Loucy (cell line): Measurements from ENCODE around the gene APRT.

ENCODE experiments used
- H2AFZ ChIP-seq: fragments of 200-600 bp; sonication (generic); 2 replicates; pipeline ENCODE4 v1.6.0; 2016; ENCODE audit warnings: antibody characterized with exemption, mild to moderate bottlenecking, low read length, moderate library complexity
- H3F3A ChIP-seq: fragments of 200-600 bp; 2 replicates; pipeline ENCODE4 v1.6.0; 2016; ENCODE audit warnings: antibody characterized with exemption, low read depth, mild to moderate bottlenecking
- H3K27me3 ChIP-seq: fragments of 200-600 bp; sonication (generic); 2 replicates; pipeline ENCODE4 v1.6.1; 2014; ENCODE audit warnings: low read length, mild to moderate bottlenecking; ENCODE audit not compliant: insufficient read depth, poor library complexity, severe bottlenecking
- H3K36me3 ChIP-seq: fragments of 200-600 bp; sonication (generic); 2 replicates; pipeline ENCODE4 v1.6.1; 2016; ENCODE audit warnings: low read length; ENCODE audit not compliant: insufficient read depth
- H3K4me1 ChIP-seq: fragments of 200-600 bp; sonication (generic); 2 replicates; pipeline ENCODE4 v1.5.1; 2014; ENCODE audit warnings: low read length, mild to moderate bottlenecking; ENCODE audit not compliant: insufficient read depth, poor library complexity, severe bottlenecking
- H3K4me2 ChIP-seq: fragments of 200-600 bp; sonication (generic); 2 replicates; pipeline ENCODE4 v1.6.0; 2014; ENCODE audit warnings: antibody characterized with exemption, low read length, low read depth, mild to moderate bottlenecking; ENCODE audit not compliant: poor library complexity, severe bottlenecking
- H3K4me3 ChIP-seq: fragments of 200-600 bp; sonication (generic); 2 replicates; pipeline ENCODE4 v1.5.1; 2014; ENCODE audit warnings: low read length, mild to moderate bottlenecking, mixed read lengths; ENCODE audit not compliant: poor library complexity, severe bottlenecking
- H3K79me2 ChIP-seq: fragments of 200-600 bp; sonication (generic); 2 replicates; pipeline ENCODE4 v1.6.1; 2014; ENCODE audit warnings: low read length; ENCODE audit not compliant: insufficient read depth
- H3K9ac ChIP-seq: fragments of 200-600 bp; sonication (generic); 2 replicates; pipeline ENCODE4 v1.6.0; 2014; ENCODE audit warnings: mild to moderate bottlenecking, low read depth, low read length, moderate library complexity; ENCODE audit not compliant: poor library complexity, severe bottlenecking
- H3K9me2 ChIP-seq: fragments of 200-600 bp; sonication (generic); replicated peaks from 2 replicates; pipeline ENCODE4 v1.6.1; 2016; ENCODE audit warnings: low read depth, low read length, mixed read lengths
- H3K9me3 ChIP-seq: fragments of 200-600 bp; sonication (generic); 2 replicates; pipeline ENCODE4 v1.6.1; 2014; ENCODE audit warnings: mild to moderate bottlenecking, antibody characterized with exemption, low read length, low read depth; ENCODE audit not compliant: insufficient read depth
- H4K20me1 ChIP-seq: fragments of 200-600 bp; sonication (generic); 2 replicates; pipeline ENCODE4 v1.6.0; 2014; ENCODE audit warnings: antibody characterized with exemption, low read length, mild to moderate bottlenecking; ENCODE audit not compliant: insufficient read depth, poor library complexity, severe bottlenecking
- EZH2phosphoT487 ChIP-seq: fragments of 200-600 bp; IDR thresholded peaks from 2 replicates; pipeline ENCODE4 v1.6.1; 2018; ENCODE audit warnings: antibody characterized with exemption, mild to moderate bottlenecking, moderate library complexity, borderline replicate concordance
- TF ChIP-seq, protein P1 (sequence below): fragments of 200-600 bp; sonication (generic); conservative IDR thresholded peaks from 2 replicates; pipeline ENCODE4 v1.5.1; 2014; ENCODE audit warnings: mild to moderate bottlenecking, antibody characterized with exemption, low read length

APRT gene

DNA sequence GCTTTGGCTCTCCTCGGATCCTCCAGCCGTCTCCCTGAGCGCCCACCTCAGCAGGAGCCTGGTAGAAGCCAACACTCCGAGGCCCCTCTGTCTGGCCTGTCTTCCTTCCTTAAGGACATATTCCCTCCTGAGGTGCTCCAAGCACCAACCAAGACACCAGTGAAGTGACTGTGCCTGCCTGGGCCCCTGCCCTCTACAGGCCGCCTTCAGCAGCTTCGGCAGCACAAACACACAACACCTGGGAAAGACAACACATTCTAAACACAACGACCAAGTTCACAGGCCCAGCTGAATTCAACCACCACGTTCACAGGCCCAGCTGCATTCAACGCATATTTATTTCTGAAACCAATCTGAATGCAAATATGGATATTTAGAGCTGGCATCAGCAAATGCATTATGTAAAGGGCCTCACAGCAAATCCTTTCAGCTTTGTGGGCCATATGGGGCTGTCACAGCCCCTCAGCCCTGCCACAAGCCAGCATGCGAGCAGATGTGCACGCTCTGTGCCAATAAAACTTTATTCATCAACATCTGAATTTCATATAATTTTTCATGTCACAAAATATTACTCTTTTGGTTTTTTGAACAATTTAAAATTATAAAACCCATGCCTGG, 32.8 kb upstream of the APRT start:
- H3K4me1 ChIP-seq, result no peaks in the 10 kb centered on the region
- H3F3A ChIP-seq, result no peaks in the 10 kb centered on the region
- no peak overlapping the region for H3K4me3 ChIP-seq
- no peaks in the 10 kb centered on the region for H3K27me3 ChIP-seq
- TF ChIP-seq, protein P1, sequence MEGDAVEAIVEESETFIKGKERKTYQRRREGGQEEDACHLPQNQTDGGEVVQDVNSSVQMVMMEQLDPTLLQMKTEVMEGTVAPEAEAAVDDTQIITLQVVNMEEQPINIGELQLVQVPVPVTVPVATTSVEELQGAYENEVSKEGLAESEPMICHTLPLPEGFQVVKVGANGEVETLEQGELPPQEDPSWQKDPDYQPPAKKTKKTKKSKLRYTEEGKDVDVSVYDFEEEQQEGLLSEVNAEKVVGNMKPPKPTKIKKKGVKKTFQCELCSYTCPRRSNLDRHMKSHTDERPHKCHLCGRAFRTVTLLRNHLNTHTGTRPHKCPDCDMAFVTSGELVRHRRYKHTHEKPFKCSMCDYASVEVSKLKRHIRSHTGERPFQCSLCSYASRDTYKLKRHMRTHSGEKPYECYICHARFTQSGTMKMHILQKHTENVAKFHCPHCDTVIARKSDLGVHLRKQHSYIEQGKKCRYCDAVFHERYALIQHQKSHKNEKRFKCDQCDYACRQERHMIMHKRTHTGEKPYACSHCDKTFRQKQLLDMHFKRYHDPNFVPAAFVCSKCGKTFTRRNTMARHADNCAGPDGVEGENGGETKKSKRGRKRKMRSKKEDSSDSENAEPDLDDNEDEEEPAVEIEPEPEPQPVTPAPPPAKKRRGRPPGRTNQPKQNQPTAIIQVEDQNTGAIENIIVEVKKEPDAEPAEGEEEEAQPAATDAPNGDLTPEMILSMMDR, result no peak
- TF ChIP-seq EZH2phosphoT487, result no peak
- H3K9ac ChIP-seq, result no peak overlapping the region
- no peaks in the 10 kb centered on the region for H3K79me2 ChIP-seq
- no peak overlapping the region for H2AFZ ChIP-seq
- no peaks in the 10 kb centered on the region for H3K9me3 ChIP-seq
- H4K20me1 ChIP-seq, result no peaks in the 10 kb centered on the region
- H3K9me2 ChIP-seq, result no peaks in the 10 kb centered on the region
- no peaks in the 10 kb centered on the region for H3K36me3 ChIP-seq
- H3K4me2 ChIP-seq, result no peak overlapping the region

DNA sequence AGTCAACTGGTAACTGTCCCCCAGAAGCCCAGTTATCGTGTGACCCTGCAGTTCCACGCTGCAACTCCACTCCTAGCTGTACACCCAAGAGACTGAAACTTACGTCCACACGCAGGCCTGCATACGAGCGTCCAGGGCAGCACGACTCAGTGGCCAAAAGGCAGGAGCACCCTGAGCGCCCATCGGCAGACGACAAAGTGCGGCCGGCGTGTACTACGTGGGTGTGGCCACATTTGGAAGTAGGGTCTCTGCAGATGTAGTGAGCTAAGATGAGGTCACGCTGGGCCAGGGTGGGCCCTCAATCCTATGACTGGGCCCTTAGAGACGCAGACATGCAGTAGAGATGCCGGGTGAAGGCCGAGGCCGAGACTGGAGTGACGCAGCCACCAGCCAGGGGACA, 31.5 kb upstream of the APRT start:
- Histone ChIP-seq H3K4me1 (no peaks in the 10 kb centered on the region), H3K9me3 (no peaks in the 10 kb centered on the region), H3K9me2 (no peaks in the 10 kb centered on the region), H4K20me1 (no peaks in the 10 kb centered on the region), H3K36me3 (no peaks in the 10 kb centered on the region), H3K4me2 (no peak overlapping the region), H3F3A (no peaks in the 10 kb centered on the region), H3K9ac (no peak overlapping the region), H2AFZ (no peak overlapping the region), H3K79me2 (no peaks in the 10 kb centered on the region), H3K27me3 (no peaks in the 10 kb centered on the region), H3K4me3 (no peak overlapping the region)
- TF ChIP-seq, protein P1, result no peak
- TF ChIP-seq EZH2phosphoT487, result no peak

DNA sequence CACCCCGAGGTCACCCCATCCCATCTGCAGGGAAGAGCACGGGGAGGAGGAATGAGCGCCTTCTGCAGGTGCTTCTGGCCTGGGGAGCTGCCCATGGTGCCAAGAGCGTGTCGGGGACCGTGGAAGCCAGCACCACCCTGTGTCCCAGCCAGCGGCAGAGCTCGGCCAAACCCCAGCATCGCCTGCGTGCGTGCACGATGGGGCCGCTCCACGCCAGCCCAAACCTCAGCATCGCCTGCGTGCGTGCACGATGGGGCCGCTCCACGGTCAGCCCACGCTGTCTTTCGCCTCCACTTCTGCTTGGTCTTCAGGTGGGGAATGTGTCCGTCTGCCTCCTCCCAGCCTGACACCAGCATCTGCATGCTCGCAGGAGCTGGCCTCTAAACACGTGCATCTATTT, 31.1 kb upstream of the APRT start:
- Histone ChIP-seq H4K20me1 (no peaks in the 10 kb centered on the region), H3K27me3 (no peaks in the 10 kb centered on the region), H3K9me3 (no peaks in the 10 kb centered on the region), H3F3A (no peaks in the 10 kb centered on the region), H3K9ac (no peak overlapping the region), H3K79me2 (no peaks in the 10 kb centered on the region), H2AFZ (no peak overlapping the region), H3K4me3 (no peak overlapping the region), H3K9me2 (no peaks in the 10 kb centered on the region), H3K4me1 (no peaks in the 10 kb centered on the region), H3K4me2 (no peak overlapping the region), H3K36me3 (no peaks in the 10 kb centered on the region)
- TF ChIP-seq, protein P1, result no peak
- no peak for TF ChIP-seq EZH2phosphoT487
